K562 (cell line): ENCODE results near the gene PIP4K2C. TPM values are rescaled to one million over a fixed set of nuclear protein-coding genes. Genes with fewer than 3 reads are reported as not detected.

Experiments
- ARID4B ChIP-seq: sonication (generic); formaldehyde crosslinking; IDR thresholded peaks from 2 replicates; pipeline ENCODE4 v1.8.0; 2022; ENCODE audit warnings: mild to moderate bottlenecking, missing genetic modification reagents
- BCOR ChIP-seq: fragments of 450-650 bp; IDR thresholded peaks from 2 replicates; pipeline ENCODE4 v1.6.1; 2016
- CBX3 ChIP-seq, 2 experiments: IDR thresholded peaks; 1 replicate in 1 of 2; 2 replicates in 1 of 2; pipeline ENCODE4 v1.6.1; 2012; ENCODE audit warnings: inconsistent platforms in 2 of 2, low read length in 2 of 2, borderline replicate concordance in 1 of 2, control low read depth in 1 of 2
- CBX5 ChIP-seq: IDR thresholded peaks from 2 replicates; pipeline ENCODE4 v1.6.1; 2014; ENCODE audit warnings: low read depth, borderline replicate concordance
- E2F1 ChIP-seq: sonication (generic); formaldehyde crosslinking; IDR thresholded peaks from 2 replicates; pipeline ENCODE4 v1.8.1; 2023; ENCODE audit warnings: mild to moderate bottlenecking, missing genetic modification reagents, moderate library complexity
- E2F4 ChIP-seq: sonication (generic); formaldehyde crosslinking; IDR thresholded peaks from 2 replicates; pipeline ENCODE4 v1.8.0; 2022; ENCODE audit warnings: mild to moderate bottlenecking, low read depth, missing genetic modification reagents
- EZH2 ChIP-seq: IDR thresholded peaks from 2 replicates; pipeline ENCODE4 v1.6.1; 2012; ENCODE audit warnings: low read depth, mild to moderate bottlenecking, inconsistent platforms, low read length, borderline replicate concordance
- FOXO4 ChIP-seq: fragments of 450-650 bp; formaldehyde crosslinking; IDR thresholded peaks from 2 replicates; pipeline ENCODE4 v1.4.0; 2020; ENCODE audit warnings: mild to moderate bottlenecking, moderate library complexity
- HNRNPK ChIP-seq: fragments of 200-400 bp; formaldehyde crosslinking; IDR thresholded peaks from one replicate; pipeline ENCODE4 v1.6.1; 2018; ENCODE audit warnings: mild to moderate bottlenecking, low read depth, low read length; ENCODE audit not compliant: poor library complexity, severe bottlenecking
- JUN ChIP-seq, 2 experiments: sonication (generic) in 1 of 2; formaldehyde crosslinking in 1 of 2; IDR thresholded peaks; 2 replicates each; pipeline versions ENCODE4 v1.6.1 to v1.8.0; 2012 to 2022; ENCODE audit warnings: borderline replicate concordance in 2 of 2, mild to moderate bottlenecking in 2 of 2, improper control_type of control experiment in 1 of 2, low read depth in 1 of 2, low read length in 1 of 2, missing genetic modification reagents in 1 of 2
- JUND ChIP-seq, 2 experiments: IDR thresholded peaks; 2 replicates in 1 of 2; 3 replicates in 1 of 2; pipeline ENCODE4 v1.6.1; 2011; ENCODE audit warnings: borderline replicate concordance in 2 of 2, low read depth in 2 of 2, low read length in 2 of 2, improper control_type of control experiment in 1 of 2, missing biosample characterization in 1 of 2, missing genetic modification characterization in 1 of 2, missing genetic modification reagents in 1 of 2
- KDM5B ChIP-seq: fragments of 200-600 bp; sonication (generic); IDR thresholded peaks from 2 replicates; pipeline ENCODE4 v1.6.1; 2012; ENCODE audit warnings: low read depth, mild to moderate bottlenecking, moderate library complexity, low read length, control low read depth, inconsistent platforms; ENCODE audit not compliant: insufficient replicate concordance
- LCOR ChIP-seq: sonication (generic); formaldehyde crosslinking; IDR thresholded peaks from 2 replicates; pipeline ENCODE4 v1.8.0; 2022; ENCODE audit warnings: mild to moderate bottlenecking, missing genetic modification reagents
- NFRKB ChIP-seq: fragments of 450-650 bp; IDR thresholded peaks from 2 replicates; pipeline ENCODE4 v1.6.1; 2016; ENCODE audit warnings: low read depth
- PML ChIP-seq: IDR thresholded peaks from 2 replicates; pipeline ENCODE4 v1.6.1; 2012; ENCODE audit warnings: low read length, inconsistent platforms
- SREBF1 ChIP-seq: fragments of 150-350 bp; IDR thresholded peaks from 2 replicates; pipeline ENCODE4 v1.6.1; 2014; ENCODE audit warnings: antibody characterized with exemption, low read depth, low read length, borderline replicate concordance
- XRCC5 ChIP-seq: fragments of 200-400 bp; formaldehyde crosslinking; IDR thresholded peaks from 2 replicates; pipeline ENCODE4 v1.6.1; 2017; ENCODE audit warnings: low read depth, mild to moderate bottlenecking, low read length
- ZBTB1 ChIP-seq: sonication (generic); formaldehyde crosslinking; IDR thresholded peaks from 2 replicates; pipeline ENCODE4 v1.8.1; 2023; ENCODE audit warnings: missing genetic modification reagents, low read depth, mild to moderate bottlenecking, borderline replicate concordance
- ZNF316 ChIP-seq: fragments of 450-650 bp; IDR thresholded peaks from 2 replicates; pipeline ENCODE4 v1.6.1; 2016
- ZSCAN29 ChIP-seq: fragments of 450-650 bp; IDR thresholded peaks from 2 replicates; pipeline ENCODE4 v1.6.1; 2017
- polyA plus RNA-seq, 8 experiments: library from polyadenylated mRNA; depleted of rRNA in 4 of 8; stranded (reverse) in 5 of 8; unstranded in 3 of 8; fragments of >200 nt; fragmentation: Nextera tagmentation in 2 of 8; fragmentation: Illumina TruSeq in 1 of 8; extraction: Ambion mirVana in 2 of 8; extraction: Trizol in 1 of 8; gene quantifications; 2 replicates each; pipeline versions ENCODE4 v1.2.1 to v1.2.3, GENCODE V29; 2011 to 2014; ENCODE audit warnings: inconsistent platforms in 1 of 8, missing spikeins in 1 of 8
- total RNA-seq, 7 experiments: library from RNA; depleted of rRNA in 6 of 7; stranded (reverse); fragments of >200 nt in 6 of 7; fragmentation: Illumina TruSeq in 2 of 7; extraction: Trizol in 2 of 7; gene quantifications; 2 replicates each; pipeline versions ENCODE4 v1.2.1 to v1.2.3, GENCODE V29; 2011 to 2021; ENCODE audit warnings: low replicate concordance in 1 of 7

Gene PIP4K2C
- total and polyA plus RNA-seq, 9 of the 15 experiments (the other 6 are each of a cell fraction or from before 2014, with no cell fraction given) = 9.0 to 41.4 (median 18.3) TPM

- no peak for TF ChIP-seq SREBF1
- TF ChIP-seq JUN (IDR thresholded peaks at IDR 0.05; ENCODE audit: borderline replicate concordance, low read depth, low read length) = no peak
- TF ChIP-seq JUN (CRISPR knock-in tag; IDR thresholded peaks at IDR 0.05; ENCODE audit: borderline replicate concordance) = peak; percentile 57; the same call in 1 of the 2 replicates
- peak in 1 of 2 experiments; percentile 25; a peak in 1 of 3 replicates for TF ChIP-seq CBX3 (IDR thresholded peaks at IDR 0.05; ENCODE audit: borderline replicate concordance in 1 of 2, low read length in 2 of 2)
- no peak for TF ChIP-seq XRCC5
- TF ChIP-seq PML = no peak
- no peak for TF ChIP-seq BCOR
- TF ChIP-seq NFRKB = peak; percentile 75; the same call in 1 of the 2 replicates
- TF ChIP-seq ZSCAN29 = no peak
- no peak for TF ChIP-seq CBX5
- TF ChIP-seq KDM5B = peak; percentile 21
- TF ChIP-seq FOXO4 (CRISPR knock-in tag) = no peak
- TF ChIP-seq LCOR (CRISPR knock-in tag) = peak; percentile 65; the same call in 1 of the 2 replicates
- TF ChIP-seq JUND (IDR thresholded peaks at IDR 0.05; ENCODE audit: borderline replicate concordance, low read depth, low read length) = peak; percentile 77
- TF ChIP-seq JUND (tag; IDR thresholded peaks at IDR 0.05; ENCODE audit: borderline replicate concordance, low read depth, low read length) = peak; percentile 39; the same call in 1 of the 3 replicates
- no peak for TF ChIP-seq E2F1 (CRISPR knock-in tag)
- 0 out of 2 replicates have a peak, but pooled peaks have one; percentile 25 for TF ChIP-seq ZBTB1 (CRISPR knock-in tag)
- TF ChIP-seq ZNF316 = no peak; the same call in 1 of the 2 replicates
- TF ChIP-seq EZH2 = no peak
- peak; percentile 48; the same call in 1 of the 2 replicates for TF ChIP-seq ARID4B (CRISPR knock-in tag)
- TF ChIP-seq E2F4 (CRISPR knock-in tag) = no peak
- no peak for TF ChIP-seq HNRNPK
These were observed 38.1 kb upstream of the PIP4K2C start (continued) for GRCh38 chr12:57552835-57553313.
